Lung microvascular endothelial cell (primary cell): ENCODE measurements around the gene GPR107. TPM values are rescaled to one million over a fixed set of nuclear protein-coding genes. Genes with fewer than 3 reads are reported as not detected.
A peak's percentile ranks its signal among the peaks of the same experiment; 100 is the strongest.

Experiments used
- DNase-seq, 2 donors: peaks; one replicate each; pipeline versions ENCODE4 v3.0.0 to v3.0.0-alpha.2; 2010; ENCODE audit warnings: low read depth in 2 of 2
- total RNA-seq: library from RNA; depleted of rRNA; stranded (reverse); fragments of >200 nt; gene quantifications from 2 replicates; pipeline ENCODE4 v1.2.1, GENCODE V29; 2014

The GPR107 gene
- total RNA-seq, 1 donor from 2014 or later: 20.4 TPM

GRCh38 chr9:130132746-130133145 is 79.0 kb downstream of the GPR107 start:
- no peak for DNase-seq

GRCh38 chr9:130137081-130137640 is 83.5 kb downstream of the GPR107 start:
- no peak for DNase-seq

- DNase-seq: no peak
Measured at GRCh38 chr9:130137641-130138081, 84.0 kb downstream of the GPR107 start.

- DNase-seq: peak; percentile 22 to 87
Measured at GRCh38 chr9:130138171-130138653, 84.5 kb downstream of the GPR107 start.

GRCh38 chr9:130138791-130139190 is 85.1 kb downstream of the GPR107 start:
- peak; percentile 17 to 91 for DNase-seq

- no peak for DNase-seq
Measured at GRCh38 chr9:130139251-130139650, 85.5 kb downstream of the GPR107 start.

GRCh38 chr9:130140706-130141105 is 87.0 kb downstream of the GPR107 start:
- no peak for DNase-seq

GRCh38 chr9:130142056-130142455 is 88.3 kb downstream of the GPR107 start:
- DNase-seq: no peak

- DNase-seq: no peak
Measured at GRCh38 chr9:130142641-130143040, 88.9 kb downstream of the GPR107 start.

- no peak for DNase-seq
Measured at GRCh38 chr9:130143279-130143893, 89.7 kb downstream of the GPR107 start.

- no peak for DNase-seq
Measured at GRCh38 chr9:130143958-130144366, 90.3 kb downstream of the GPR107 start.

GRCh38 chr9:130144703-130145102 is 91.0 kb downstream of the GPR107 start:
- no peak for DNase-seq

- DNase-seq: no peak
Measured at GRCh38 chr9:130145658-130146057, 92.0 kb downstream of the GPR107 start.

- no peak for DNase-seq
Measured at GRCh38 chr9:130147198-130147597, 93.5 kb downstream of the GPR107 start.

GRCh38 chr9:130147910-130148309 is 94.2 kb downstream of the GPR107 start:
- no peak for DNase-seq

GRCh38 chr9:130149031-130149430 is 95.3 kb downstream of the GPR107 start:
- DNase-seq: no peak

GRCh38 chr9:130149654-130150286 is 96.1 kb downstream of the GPR107 start:
- no peak for DNase-seq

GRCh38 chr9:130150779-130151382 is 97.2 kb downstream of the GPR107 start:
- DNase-seq: peak in 1 of 2 donors; percentile 35

GRCh38 chr9:130154816-130155215 is 101.1 kb downstream of the GPR107 start:
- no peak for DNase-seq

- no peak for DNase-seq
Measured at GRCh38 chr9:130155647-130156046, 101.9 kb downstream of the GPR107 start.

GRCh38 chr9:130156672-130157071 is 103.0 kb downstream of the GPR107 start:
- peak; percentile 25 to 57 for DNase-seq

- no peak for DNase-seq
Measured at GRCh38 chr9:130157079-130157478, 103.4 kb downstream of the GPR107 start.
